ENCODE results near the gene SMURF1. TPM values are rescaled to one million over a fixed set of nuclear protein-coding genes. Genes with fewer than 3 reads are reported as not detected.
A peak's percentile ranks its signal among the peaks of the same experiment; 100 is the strongest.

SMURF1 gene
- total RNA-seq, 4 donors from 2014 or later: 26.8 to 44.7 (median 31.5) TPM

DNA sequence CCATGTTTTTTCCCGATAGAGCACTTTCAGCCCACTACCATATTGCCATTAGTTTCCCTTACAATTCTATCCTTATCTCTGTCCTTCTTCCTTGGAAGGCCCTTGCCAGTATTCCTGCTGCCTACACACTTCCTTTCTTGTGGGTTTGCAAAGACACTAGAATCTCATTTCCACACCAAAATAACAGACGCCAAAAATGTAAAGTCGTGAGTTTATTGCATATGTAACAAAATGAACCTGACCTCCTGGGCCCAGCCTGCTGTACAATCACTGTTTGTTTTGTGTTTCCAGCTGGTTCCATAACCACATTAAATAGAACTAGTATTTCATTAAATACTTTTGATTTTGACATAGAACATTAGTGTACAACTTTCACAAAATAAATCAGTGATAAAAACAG, 116.7 kb downstream of the SMURF1 start:
- DNase-seq (ENCODE audit: low spot score in 2 of 2): peak in 1 of 2 donors; percentile 17
- H3K4me3 ChIP-seq (ENCODE audit: low read depth, poor library complexity, severe bottlenecking): no peak overlapping the region
- intact Hi-C loops (cut with DNase I; ENCODE audit: low total_unique reads): no loop called here
- TF ChIP-seq, protein P1, sequence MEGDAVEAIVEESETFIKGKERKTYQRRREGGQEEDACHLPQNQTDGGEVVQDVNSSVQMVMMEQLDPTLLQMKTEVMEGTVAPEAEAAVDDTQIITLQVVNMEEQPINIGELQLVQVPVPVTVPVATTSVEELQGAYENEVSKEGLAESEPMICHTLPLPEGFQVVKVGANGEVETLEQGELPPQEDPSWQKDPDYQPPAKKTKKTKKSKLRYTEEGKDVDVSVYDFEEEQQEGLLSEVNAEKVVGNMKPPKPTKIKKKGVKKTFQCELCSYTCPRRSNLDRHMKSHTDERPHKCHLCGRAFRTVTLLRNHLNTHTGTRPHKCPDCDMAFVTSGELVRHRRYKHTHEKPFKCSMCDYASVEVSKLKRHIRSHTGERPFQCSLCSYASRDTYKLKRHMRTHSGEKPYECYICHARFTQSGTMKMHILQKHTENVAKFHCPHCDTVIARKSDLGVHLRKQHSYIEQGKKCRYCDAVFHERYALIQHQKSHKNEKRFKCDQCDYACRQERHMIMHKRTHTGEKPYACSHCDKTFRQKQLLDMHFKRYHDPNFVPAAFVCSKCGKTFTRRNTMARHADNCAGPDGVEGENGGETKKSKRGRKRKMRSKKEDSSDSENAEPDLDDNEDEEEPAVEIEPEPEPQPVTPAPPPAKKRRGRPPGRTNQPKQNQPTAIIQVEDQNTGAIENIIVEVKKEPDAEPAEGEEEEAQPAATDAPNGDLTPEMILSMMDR (IDR thresholded peaks at IDR 0.05): no peak
- TF ChIP-seq POLR2A (IDR thresholded peaks at IDR 0.05): no peak
- 80 to 84% methylated on average over 3 of the region's 3 CpGs for WGBS, 2 donors

DNA sequence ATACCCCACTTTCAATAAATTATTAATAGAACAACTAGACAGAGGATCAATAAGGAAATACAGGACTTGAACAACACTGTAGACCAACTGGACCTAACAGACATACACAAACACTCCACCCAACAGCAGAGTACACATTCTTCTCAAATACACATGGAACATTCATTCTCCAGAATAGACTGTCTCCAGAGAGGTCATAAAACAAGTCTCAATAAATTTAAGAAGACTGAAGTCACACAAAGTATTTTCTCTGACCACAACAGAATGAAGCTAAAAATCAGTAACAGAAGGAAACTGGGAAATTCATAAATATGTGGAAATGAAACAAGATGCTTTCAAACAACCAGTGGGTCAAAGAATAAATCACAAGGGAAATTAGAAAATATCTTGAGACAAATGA, 119.8 kb downstream of the SMURF1 start:
- TF ChIP-seq, protein P1 (IDR thresholded peaks at IDR 0.05): no peak
- no peak for TF ChIP-seq POLR2A (IDR thresholded peaks at IDR 0.05)
- intact Hi-C loops (cut with DNase I; ENCODE audit: low total_unique reads): no loop called here
- no peak overlapping the region for H3K4me3 ChIP-seq (ENCODE audit: low read depth, poor library complexity, severe bottlenecking)
- DNase-seq (ENCODE audit: low spot score in 2 of 2): no peak

DNA sequence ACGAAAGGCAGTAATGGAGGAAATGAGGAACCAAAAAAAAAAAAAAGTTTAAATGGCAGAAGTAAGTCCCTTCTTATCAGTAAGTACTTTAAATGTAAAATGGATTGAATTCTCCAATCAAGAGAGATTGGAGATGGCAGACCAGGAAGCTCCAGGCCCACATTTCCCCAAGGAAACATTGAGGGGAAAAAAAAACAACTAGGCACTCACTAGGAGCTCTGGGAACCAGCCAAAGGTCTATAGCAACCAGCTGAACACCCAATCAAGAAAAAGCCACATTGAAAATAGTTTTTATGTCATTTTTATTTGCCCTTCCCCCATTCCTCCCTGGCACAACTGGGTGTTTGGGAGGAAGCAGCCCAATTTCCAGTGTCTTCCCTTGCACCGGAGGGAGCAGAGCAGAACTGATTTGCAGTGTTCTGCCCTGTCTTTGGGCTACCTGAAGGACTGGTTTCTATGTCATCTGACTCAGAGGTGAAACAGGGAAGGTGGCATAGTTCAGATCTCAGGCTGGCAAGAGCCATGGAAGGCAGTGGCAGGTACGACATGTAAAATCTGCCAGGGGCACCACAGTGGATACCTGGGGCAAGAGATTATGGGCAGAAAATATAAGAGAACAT, 121.9 kb downstream of the SMURF1 start:
- peak in 1 of 2 donors; percentile 74 for DNase-seq (ENCODE audit: low spot score in 2 of 2)
- no peak for TF ChIP-seq POLR2A (IDR thresholded peaks at IDR 0.05)
- TF ChIP-seq, protein P1 (IDR thresholded peaks at IDR 0.05): no peak
- no peak overlapping the region for H3K4me3 ChIP-seq (ENCODE audit: low read depth, poor library complexity, severe bottlenecking)
- WGBS, 2 donors: 41 to 58% methylated on average over 3 of the region's 3 CpGs
- intact Hi-C loops (cut with DNase I; ENCODE audit: low total_unique reads): no loop called here

DNA sequence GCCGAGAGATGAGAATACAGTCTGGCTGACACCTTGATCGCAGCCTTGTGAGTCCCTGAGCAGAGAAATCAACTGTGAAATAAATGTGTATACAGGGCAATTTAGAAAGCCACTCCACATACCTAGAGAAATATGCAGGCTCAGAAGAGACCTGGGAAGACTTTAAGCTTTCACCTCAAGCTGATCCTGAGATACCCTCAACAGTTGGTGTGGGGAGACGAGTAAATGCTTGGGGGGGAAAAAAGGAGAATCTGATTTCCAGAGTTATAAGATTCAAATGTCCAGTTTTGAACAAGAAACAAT, 123.5 kb downstream of the SMURF1 start:
- intact Hi-C loops (cut with DNase I; ENCODE audit: low total_unique reads): no loop called here
- no peak overlapping the region for H3K4me3 ChIP-seq (ENCODE audit: low read depth, poor library complexity, severe bottlenecking)
- TF ChIP-seq, protein P1 (IDR thresholded peaks at IDR 0.05): no peak
- no peak for TF ChIP-seq POLR2A (IDR thresholded peaks at IDR 0.05)
- 70 to 80% methylated on average over 3 of the region's 3 CpGs for WGBS, 2 donors
- no peak for DNase-seq (ENCODE audit: low spot score in 2 of 2)

DNA sequence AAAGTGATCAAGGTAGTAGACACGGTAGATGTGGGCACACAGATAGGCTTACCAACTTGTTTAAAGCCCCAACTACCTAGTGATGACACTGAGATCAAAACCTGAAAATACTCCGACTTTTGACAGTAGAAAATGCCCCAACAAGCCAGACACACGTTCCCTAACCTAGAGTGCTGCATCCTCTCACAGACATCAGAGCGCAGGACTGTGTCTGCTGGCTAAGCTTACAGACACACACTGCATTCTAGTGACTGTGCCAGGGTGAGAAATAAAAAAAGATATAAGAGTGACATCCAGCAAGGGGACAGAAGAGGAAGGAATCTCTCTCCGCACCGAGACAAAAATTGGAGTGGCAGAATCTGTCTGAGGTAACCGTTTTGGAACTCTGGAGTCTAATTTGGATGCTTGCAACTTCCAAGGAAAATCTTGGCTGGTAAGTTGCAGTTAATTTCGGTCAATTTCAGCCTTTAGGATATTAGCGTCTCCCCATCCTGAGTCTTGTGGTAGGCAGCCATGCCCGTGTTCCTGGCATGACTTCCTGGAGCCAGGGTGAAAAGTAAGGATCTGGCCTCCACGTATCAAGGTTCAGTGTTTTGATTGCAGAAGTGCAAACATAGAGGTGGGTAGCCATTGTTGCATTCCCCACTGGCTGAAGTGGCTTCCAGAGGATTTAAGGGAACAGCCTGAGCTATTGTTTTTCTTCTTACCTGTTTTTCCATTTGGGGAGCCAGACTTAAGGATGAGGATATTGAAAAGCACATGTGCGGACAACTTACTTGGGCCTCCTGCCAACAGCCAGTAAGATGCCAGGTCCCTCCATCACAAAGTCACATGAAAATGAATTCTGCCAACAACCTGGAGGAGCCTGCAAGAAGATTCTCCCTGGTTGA, 124.1 kb downstream of the SMURF1 start:
- no peak overlapping the region for H3K4me3 ChIP-seq (ENCODE audit: low read depth, poor library complexity, severe bottlenecking)
- no peak for TF ChIP-seq POLR2A (IDR thresholded peaks at IDR 0.05)
- TF ChIP-seq, protein P1 (IDR thresholded peaks at IDR 0.05): no peak
- peak in 1 of 2 donors; percentile 56 for DNase-seq (ENCODE audit: low spot score in 2 of 2)
- WGBS, 2 donors: 67 to 76% methylated on average over 12 of the region's 12 CpGs
- intact Hi-C loops (cut with DNase I; ENCODE audit: low total_unique reads): no loop called here
